H9 (cell line): ENCODE results near the gene KRTAP10-11. TPM values are rescaled to one million over a fixed set of nuclear protein-coding genes. Genes with fewer than 3 reads are reported as not detected.

Experiments used
- DNase-seq: peaks from one replicate; pipeline ENCODE4 v3.0.0-alpha.2; 2017
- H2AFZ ChIP-seq: one replicate; pipeline ENCODE4 v1.6.1; 2013; ENCODE audit warnings: mild to moderate bottlenecking, low read length, control low read depth, moderate library complexity
- H2AK5ac ChIP-seq: 2 replicates; pipeline ENCODE4 v1.6.1; 2013; ENCODE audit warnings: low read length, control low read depth, mixed read lengths; ENCODE audit not compliant: insufficient read length
- H2BK120ac ChIP-seq: one replicate; pipeline ENCODE4 v1.6.1; 2013; ENCODE audit warnings: low read depth, mild to moderate bottlenecking, low read length, control low read depth, inconsistent platforms; ENCODE audit not compliant: poor library complexity, severe bottlenecking
- H2BK12ac ChIP-seq: 2 replicates; pipeline ENCODE4 v1.6.1; 2013; ENCODE audit warnings: low read length, control low read depth, mixed read lengths, low read depth; ENCODE audit not compliant: insufficient read length
- H2BK15ac ChIP-seq: 2 replicates; pipeline ENCODE4 v1.6.1; 2013; ENCODE audit warnings: low read depth, low read length, control low read depth
- H2BK20ac ChIP-seq: one replicate; pipeline ENCODE4 v1.6.1; 2013; ENCODE audit warnings: low read depth, mild to moderate bottlenecking, low read length, control low read depth, inconsistent platforms; ENCODE audit not compliant: poor library complexity, severe bottlenecking
- H2BK5ac ChIP-seq: 2 replicates; pipeline ENCODE4 v1.6.1; 2013; ENCODE audit warnings: low read length, control low read depth, mixed read lengths; ENCODE audit not compliant: insufficient read length
- H3K14ac ChIP-seq: 2 replicates; pipeline ENCODE4 v1.6.1; 2013; ENCODE audit warnings: low read length, control low read depth; ENCODE audit not compliant: insufficient read depth
- H3K18ac ChIP-seq: 2 replicates; pipeline ENCODE4 v1.6.1; 2013; ENCODE audit warnings: low read depth, mild to moderate bottlenecking, mixed read lengths, low read length, control low read depth; ENCODE audit not compliant: insufficient read length
- H3K23ac ChIP-seq: 2 replicates; pipeline ENCODE4 v1.6.1; 2013; ENCODE audit warnings: low read length, control low read depth, mixed read lengths, low read depth; ENCODE audit not compliant: insufficient read length
- H3K23me2 ChIP-seq: 2 replicates; pipeline ENCODE4 v1.6.1; 2013; ENCODE audit warnings: low read depth, mild to moderate bottlenecking, mixed read lengths, low read length, control low read depth; ENCODE audit not compliant: insufficient read length, poor library complexity, severe bottlenecking
- H3K27ac ChIP-seq: 2 replicates; pipeline ENCODE4 v1.5.1; 2013; ENCODE audit warnings: low read length, control low read depth, mixed read lengths, low read depth; ENCODE audit not compliant: insufficient read length
- H3K27me3 ChIP-seq: 2 replicates; pipeline ENCODE4 v1.6.1; 2013; ENCODE audit warnings: low read length, control low read depth, inconsistent platforms; ENCODE audit not compliant: insufficient read depth
- H3K4ac ChIP-seq: 2 replicates; pipeline ENCODE4 v1.6.1; 2013; ENCODE audit warnings: low read depth, mild to moderate bottlenecking, control low read depth, inconsistent platforms, low read length, moderate library complexity
- H3K4me1 ChIP-seq: 2 replicates; pipeline ENCODE4 v1.6.1; 2013; ENCODE audit warnings: low read length, control low read depth, inconsistent platforms; ENCODE audit not compliant: insufficient read depth
- H3K4me2 ChIP-seq: 2 replicates; pipeline ENCODE4 v1.6.1; 2013; ENCODE audit warnings: low read length, control low read depth, mixed read lengths; ENCODE audit not compliant: insufficient read length, insufficient read depth
- H3K56ac ChIP-seq: 2 replicates; pipeline ENCODE4 v1.6.1; 2013; ENCODE audit warnings: low read depth, mild to moderate bottlenecking, mixed read lengths, low read length, control low read depth; ENCODE audit not compliant: insufficient read length
- H3K79me1 ChIP-seq: 2 replicates; pipeline ENCODE4 v1.6.1; 2013; ENCODE audit warnings: low read depth, mild to moderate bottlenecking, moderate library complexity, low read length, control low read depth, inconsistent platforms; ENCODE audit not compliant: insufficient read depth, poor library complexity, severe bottlenecking
- H3K79me2 ChIP-seq: 2 replicates; pipeline ENCODE4 v1.6.1; 2013; ENCODE audit warnings: low read length, control low read depth, inconsistent platforms; ENCODE audit not compliant: insufficient read depth
- H3K9ac ChIP-seq: 2 replicates; pipeline ENCODE4 v1.6.1; 2013; ENCODE audit warnings: low read length, control low read depth, mixed read lengths; ENCODE audit not compliant: insufficient read length; ENCODE audit errors: extremely low read depth
- H3K9me3 ChIP-seq: one replicate; pipeline ENCODE4 v1.6.1; 2013; ENCODE audit warnings: low read depth, low read length, inconsistent platforms; ENCODE audit not compliant: control insufficient read depth
- H3T11ph ChIP-seq: one replicate; pipeline ENCODE4 v1.6.1; 2013; ENCODE audit warnings: mild to moderate bottlenecking, low read length, control low read depth, inconsistent platforms
- H4K20me1 ChIP-seq: one replicate; pipeline ENCODE4 v1.6.1; 2013; ENCODE audit not compliant: control insufficient read depth, insufficient read length, insufficient read depth
- H4K5ac ChIP-seq: 2 replicates; pipeline ENCODE4 v1.6.1; 2013; ENCODE audit warnings: low read depth, mild to moderate bottlenecking, mixed read lengths, low read length, control low read depth; ENCODE audit not compliant: insufficient read length
- H4K8ac ChIP-seq: replicated peaks from 2 replicates; pipeline ENCODE4 v1.6.1; 2013; ENCODE audit warnings: low read length, control low read depth, mixed read lengths, low read depth; ENCODE audit not compliant: insufficient read length
- H4K91ac ChIP-seq: 2 replicates; pipeline ENCODE4 v1.6.1; 2013; ENCODE audit warnings: low read depth, mild to moderate bottlenecking, moderate library complexity, mixed read lengths, low read length, control low read depth; ENCODE audit not compliant: insufficient read length
- H3K27ac Mint-ChIP-seq, 3 experiments: 2 replicates in 2 of 3; 3 replicates in 1 of 3; pipeline ENCODE4 v1.8.0; 2020 to 2021; ENCODE audit warnings: mixed read lengths in 3 of 3, mild to moderate bottlenecking in 1 of 3, moderate library complexity in 1 of 3
- H3K27me3 Mint-ChIP-seq: 2 replicates; pipeline ENCODE4 v1.8.0; 2021; ENCODE audit warnings: low read depth, mild to moderate bottlenecking, moderate library complexity, mixed read lengths
- H3K36me3 Mint-ChIP-seq, 3 experiments: 2 replicates in 2 of 3; 3 replicates in 1 of 3; pipeline ENCODE4 v1.8.0; 2020 to 2021; ENCODE audit warnings: low read depth in 3 of 3, mixed read lengths in 3 of 3; ENCODE audit not compliant: insufficient read depth in 1 of 3
- H3K4me1 Mint-ChIP-seq, 2 experiments: 2 replicates each; pipeline ENCODE4 v1.8.0; 2020; ENCODE audit warnings: mixed read lengths in 2 of 2
- H3K4me3 Mint-ChIP-seq, 2 experiments: 2 replicates in 1 of 2; 3 replicates in 1 of 2; pipeline ENCODE4 v1.8.0; 2020 to 2021; ENCODE audit warnings: mild to moderate bottlenecking in 2 of 2, mixed read lengths in 2 of 2, moderate library complexity in 1 of 2
- H3K9me3 Mint-ChIP-seq, 2 experiments: 2 replicates in 1 of 2; 3 replicates in 1 of 2; pipeline ENCODE4 v1.8.0; 2020; ENCODE audit warnings: mild to moderate bottlenecking in 2 of 2, mixed read lengths in 2 of 2, moderate library complexity in 1 of 2
- WGBS: extraction: QIAGEN DNeasy Blood & Tissue Kit; methylation state at CpG from one replicate; pipeline ENCODE4 v1.1.7; 2013; ENCODE audit warnings: missing lambda C conversion rate, low lambda C conversion rate, mixed read lengths; ENCODE audit not compliant: insufficient read length; ENCODE audit errors: extremely low coverage; 5-methylcytosine and 5-hydroxymethylcytosine counted together
- total RNA-seq: library from RNA; stranded (reverse); gene quantifications from 2 replicates; pipeline ENCODE4 v1.2.1, GENCODE V29; 2021
- TF ChIP-seq, protein P1 (sequence below): fragments of 200-600 bp; sonication (generic); conservative IDR thresholded peaks from 3 replicates; pipeline ENCODE4 v1.8.0; 2021; ENCODE audit warnings: antibody characterized with exemption, mild to moderate bottlenecking

Gene KRTAP10-11
- total RNA-seq, 1 experiment from 2014 or later = not detected

DNA sequence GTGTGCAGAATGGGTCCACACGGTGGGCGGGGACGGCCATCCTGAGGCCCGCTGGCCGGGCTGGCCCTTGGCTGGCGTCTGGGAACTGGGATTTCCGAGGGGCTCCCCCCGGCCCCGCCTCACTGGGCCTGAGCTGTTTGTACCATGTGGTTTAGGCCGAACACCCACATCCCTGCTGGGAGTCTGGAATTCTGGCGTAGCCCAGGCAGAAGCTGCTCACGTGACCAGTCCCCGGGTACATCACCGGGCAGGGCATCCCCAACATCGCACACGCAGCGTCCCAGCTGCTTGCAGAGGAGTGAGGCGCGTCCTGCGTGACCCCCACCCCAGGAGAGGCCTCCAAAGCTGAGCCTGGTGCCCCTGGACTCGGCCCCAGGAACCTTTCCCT is 43.8 kb upstream of the KRTAP10-11 start:
- H3K56ac ChIP-seq = no peak overlapping the region
- H2AK5ac ChIP-seq = no peak overlapping the region
- Mint-ChIP-seq H3K4me3 (no peak overlapping the region), H3K4me1 (peaks cover 29 to 33% of the 10 kb centered on the region in 2 experiments), H3K27me3 (peaks cover 11% of the 10 kb centered on the region), H3K36me3 (peaks cover 0 to 4% (median 0%) of the 10 kb centered on the region in 3 experiments; a peak in 1 of 7 replicates), H3K27ac (no peak overlapping the region), H3K9me3 (peaks cover 0 to 2% of the 10 kb centered on the region in 2 experiments; a peak in 2 of 5 replicates)
- no peak overlapping the region for H2AFZ ChIP-seq
- no peak overlapping the region for H3K27ac ChIP-seq
- no peak overlapping the region for H2BK20ac ChIP-seq
- H3K79me2 ChIP-seq = no peaks in the 10 kb centered on the region
- DNase-seq = no peak
- no peaks in the 10 kb centered on the region for H3K27me3 ChIP-seq
- H2BK15ac ChIP-seq = no peak overlapping the region
- H2BK12ac ChIP-seq = no peak overlapping the region
- no peak overlapping the region for H3K14ac ChIP-seq
- no CpG with 5 or more reads among the region's 21 CpGs for WGBS
- H3K4me2 ChIP-seq = no peak overlapping the region
- no peaks in the 10 kb centered on the region for H3K4me1 ChIP-seq
- no peaks in the 10 kb centered on the region for H3K9me3 ChIP-seq
- no peak overlapping the region for H4K5ac ChIP-seq
- no peak overlapping the region for H2BK120ac ChIP-seq
- no peak overlapping the region for H3T11ph ChIP-seq
- no peak overlapping the region for H3K4ac ChIP-seq
- H4K8ac ChIP-seq = no peak overlapping the region
- no peaks in the 10 kb centered on the region for H3K23me2 ChIP-seq
- H3K18ac ChIP-seq = no peak overlapping the region
- TF ChIP-seq, protein P1, sequence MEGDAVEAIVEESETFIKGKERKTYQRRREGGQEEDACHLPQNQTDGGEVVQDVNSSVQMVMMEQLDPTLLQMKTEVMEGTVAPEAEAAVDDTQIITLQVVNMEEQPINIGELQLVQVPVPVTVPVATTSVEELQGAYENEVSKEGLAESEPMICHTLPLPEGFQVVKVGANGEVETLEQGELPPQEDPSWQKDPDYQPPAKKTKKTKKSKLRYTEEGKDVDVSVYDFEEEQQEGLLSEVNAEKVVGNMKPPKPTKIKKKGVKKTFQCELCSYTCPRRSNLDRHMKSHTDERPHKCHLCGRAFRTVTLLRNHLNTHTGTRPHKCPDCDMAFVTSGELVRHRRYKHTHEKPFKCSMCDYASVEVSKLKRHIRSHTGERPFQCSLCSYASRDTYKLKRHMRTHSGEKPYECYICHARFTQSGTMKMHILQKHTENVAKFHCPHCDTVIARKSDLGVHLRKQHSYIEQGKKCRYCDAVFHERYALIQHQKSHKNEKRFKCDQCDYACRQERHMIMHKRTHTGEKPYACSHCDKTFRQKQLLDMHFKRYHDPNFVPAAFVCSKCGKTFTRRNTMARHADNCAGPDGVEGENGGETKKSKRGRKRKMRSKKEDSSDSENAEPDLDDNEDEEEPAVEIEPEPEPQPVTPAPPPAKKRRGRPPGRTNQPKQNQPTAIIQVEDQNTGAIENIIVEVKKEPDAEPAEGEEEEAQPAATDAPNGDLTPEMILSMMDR = no peak
- no peak overlapping the region for H3K9ac ChIP-seq
- H4K20me1 ChIP-seq = no peaks in the 10 kb centered on the region
- no peak overlapping the region for H2BK5ac ChIP-seq
- no peak overlapping the region for H3K23ac ChIP-seq
- no peaks in the 10 kb centered on the region for H3K79me1 ChIP-seq
- no peak overlapping the region for H4K91ac ChIP-seq
